DND-41 (cell line): ENCODE measurements around the gene GUCD1.

Experiments
- EZH2 ChIP-seq: IDR thresholded peaks from 3 replicates; pipeline ENCODE4 v1.6.1; 2012; ENCODE audit warnings: borderline replicate concordance, low read depth, mild to moderate bottlenecking, moderate library complexity, low read length, inconsistent platforms; ENCODE audit not compliant: severe bottlenecking
- TF ChIP-seq, protein P1 (sequence below): IDR thresholded peaks from 2 replicates; pipeline ENCODE4 v1.5.1; 2012; ENCODE audit warnings: borderline replicate concordance, low read length, moderate library complexity, mild to moderate bottlenecking; ENCODE audit not compliant: poor library complexity, severe bottlenecking; ENCODE audit errors: extremely low read depth

DNA sequence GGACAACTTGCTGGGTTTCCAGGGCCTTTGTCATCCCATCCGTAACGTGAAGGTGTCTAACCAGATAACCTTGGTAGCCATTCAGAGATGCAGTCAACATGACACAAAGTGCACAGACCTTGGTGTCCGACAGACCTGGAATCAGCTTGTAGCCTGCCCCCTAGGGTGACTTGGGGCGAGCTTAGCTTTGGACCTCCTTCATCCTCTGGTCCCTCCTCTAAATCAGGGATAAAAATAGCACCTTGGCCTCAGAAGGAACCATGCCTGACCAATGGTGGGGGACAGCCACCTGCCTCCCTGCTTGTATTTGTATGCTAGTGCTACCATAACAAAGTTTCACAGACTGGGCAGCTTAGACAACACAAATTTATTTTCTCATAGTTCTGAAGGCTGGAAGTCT, 4.5 kb upstream of the GUCD1 start:
- TF ChIP-seq, protein P1, sequence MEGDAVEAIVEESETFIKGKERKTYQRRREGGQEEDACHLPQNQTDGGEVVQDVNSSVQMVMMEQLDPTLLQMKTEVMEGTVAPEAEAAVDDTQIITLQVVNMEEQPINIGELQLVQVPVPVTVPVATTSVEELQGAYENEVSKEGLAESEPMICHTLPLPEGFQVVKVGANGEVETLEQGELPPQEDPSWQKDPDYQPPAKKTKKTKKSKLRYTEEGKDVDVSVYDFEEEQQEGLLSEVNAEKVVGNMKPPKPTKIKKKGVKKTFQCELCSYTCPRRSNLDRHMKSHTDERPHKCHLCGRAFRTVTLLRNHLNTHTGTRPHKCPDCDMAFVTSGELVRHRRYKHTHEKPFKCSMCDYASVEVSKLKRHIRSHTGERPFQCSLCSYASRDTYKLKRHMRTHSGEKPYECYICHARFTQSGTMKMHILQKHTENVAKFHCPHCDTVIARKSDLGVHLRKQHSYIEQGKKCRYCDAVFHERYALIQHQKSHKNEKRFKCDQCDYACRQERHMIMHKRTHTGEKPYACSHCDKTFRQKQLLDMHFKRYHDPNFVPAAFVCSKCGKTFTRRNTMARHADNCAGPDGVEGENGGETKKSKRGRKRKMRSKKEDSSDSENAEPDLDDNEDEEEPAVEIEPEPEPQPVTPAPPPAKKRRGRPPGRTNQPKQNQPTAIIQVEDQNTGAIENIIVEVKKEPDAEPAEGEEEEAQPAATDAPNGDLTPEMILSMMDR = no peak
- TF ChIP-seq EZH2 = no peak
